HCT116 (cell line): ENCODE data around the gene RNASE9. TPM values are rescaled to one million over a fixed set of nuclear protein-coding genes. Genes with fewer than 3 reads are reported as not detected.

Experiments used
- ATAC-seq: fragments of 200-7000 bp; cut with Tn5 transposase; 2 replicates; pipeline ENCODE4 v1.9.1; 2020; ENCODE audit warnings: mild to moderate bottlenecking, moderate library complexity
- BruUV-seq: library from RNA; stranded (reverse); fragments of 400-500 nt; replicated peaks from 2 replicates; lab custom pipeline; 2021; lab: Mats Ljungman, UMichigan
- CTCF ChIA-PET: fragments of 300-600 bp; sonication (Branson Sonifier 250); formaldehyde crosslinking; loops from one replicate; lab custom pipeline; 2021; ENCODE audit warnings: antibody characterized with exemption; lab: Charles Lee
- POLR2A ChIA-PET: fragments of 300-600, 350-600 bp; sonication (Branson Sonifier 250); formaldehyde crosslinking; loops from one replicate; lab custom pipeline; 2021; ENCODE audit warnings: antibody characterized with exemption; lab: Charles Lee
- RAD21 ChIA-PET, 2 experiments: fragments of 300-600 bp; sonication (Branson Sonifier 250); formaldehyde crosslinking; loops; one replicate each; lab custom pipeline; 2023; ENCODE audit warnings: low total read pairs in 2 of 2; ENCODE audit not compliant: uncharacterized antibody in 2 of 2, unreplicated experiment in 2 of 2, low non-redundant PET in 1 of 2; lab: Charles Lee
- DNase-seq: peaks from one replicate; pipeline ENCODE4 v3.0.0-alpha.2; 2010; ENCODE audit warnings: low read depth, low spot score
- H2AFZ ChIP-seq: fragments of 200-600 bp; shearing (Covaris generic), sonication (generic); 2 replicates; pipeline ENCODE4 v1.6.1; 2017; ENCODE audit warnings: low read depth, mixed run types, mixed read lengths, antibody characterized with exemption, low read length; ENCODE audit not compliant: poor library complexity, severe bottlenecking
- H3K27ac ChIP-seq: 2 replicates; pipeline ENCODE4 v1.5.1; 2012; ENCODE audit warnings: low read depth, low read length
- H3K27me3 ChIP-seq: fragments of 200-600 bp; sonication (generic); 2 replicates; pipeline ENCODE4 v1.6.1; 2016; ENCODE audit warnings: mixed run types, low read length, mixed read lengths; ENCODE audit not compliant: insufficient read depth
- H3K36me3 ChIP-seq, 2 experiments: fragments of 200-500 bp in 1 of 2; fragments of 200-600 bp in 1 of 2; sonication (Bioruptor generic) in 1 of 2; sonication (generic) in 1 of 2; 2 replicates each; pipeline versions ENCODE4 v1.5.1 to v1.6.1; 2014 to 2016; ENCODE audit warnings: low read length in 2 of 2, inconsistent platforms in 1 of 2, mixed read lengths in 1 of 2, mixed run types in 1 of 2; ENCODE audit not compliant: insufficient read depth in 2 of 2, control insufficient read depth in 1 of 2
- H3K4me1 ChIP-seq, 2 experiments: fragments of 200-600 bp in 1 of 2; sonication (generic) in 1 of 2; 2 replicates each; pipeline versions ENCODE4 v1.5.1 to v1.6.1; 2012 to 2017; ENCODE audit warnings: low read length in 2 of 2, inconsistent platforms in 1 of 2, mild to moderate bottlenecking in 1 of 2, mixed read lengths in 1 of 2, mixed run types in 1 of 2, moderate library complexity in 1 of 2; ENCODE audit not compliant: insufficient read depth in 2 of 2, control insufficient read depth in 1 of 2
- H3K4me2 ChIP-seq: fragments of 200-600 bp; sonication (generic); 2 replicates; pipeline ENCODE4 v1.6.1; 2017; ENCODE audit warnings: mixed run types, low read length, mixed read lengths
- H3K4me3 ChIP-seq, 2 experiments: fragments of 200-600 bp in 1 of 2; sonication (generic) in 1 of 2; replicated peaks in 1 of 2; 2 replicates each; pipeline ENCODE4 v1.5.1; 2011 to 2016; ENCODE audit warnings: low read length in 2 of 2, control low read depth in 1 of 2, low read depth in 1 of 2, mild to moderate bottlenecking in 1 of 2, mixed read lengths in 1 of 2, mixed run types in 1 of 2
- H3K79me2 ChIP-seq: fragments of 200-600 bp; sonication (generic); 2 replicates; pipeline ENCODE4 v1.6.1; 2017; ENCODE audit warnings: mild to moderate bottlenecking, mixed run types, low read length, moderate library complexity, mixed read lengths; ENCODE audit not compliant: insufficient read depth
- H3K9ac ChIP-seq: fragments of 200-600 bp; sonication (generic); 2 replicates; pipeline ENCODE4 v1.6.1; 2016; ENCODE audit warnings: low read length, mixed read lengths
- H3K9me2 ChIP-seq: fragments of 200-600 bp; sonication (generic), shearing (Covaris generic); 2 replicates; pipeline ENCODE4 v1.6.1; 2017; ENCODE audit warnings: mixed run types, mild to moderate bottlenecking, moderate library complexity; ENCODE audit not compliant: insufficient read depth
- H3K9me3 ChIP-seq, 2 experiments: fragments of 200-500 bp in 1 of 2; fragments of 200-600 bp in 1 of 2; sonication (Bioruptor generic) in 1 of 2; sonication (generic) in 1 of 2; 2 replicates each; pipeline ENCODE4 v1.6.1; 2014 to 2017; ENCODE audit warnings: low read length in 2 of 2, mixed read lengths in 2 of 2, inconsistent platforms in 1 of 2, low read depth in 1 of 2, mild to moderate bottlenecking in 1 of 2, mixed run types in 1 of 2, moderate library complexity in 1 of 2; ENCODE audit not compliant: control insufficient read depth in 1 of 2, insufficient read depth in 1 of 2
- H4K20me1 ChIP-seq: fragments of 200-600 bp; sonication (generic), shearing (Covaris generic); 2 replicates; pipeline ENCODE4 v1.6.1; 2017; ENCODE audit warnings: mixed run types, mild to moderate bottlenecking, moderate library complexity; ENCODE audit not compliant: insufficient read depth
- CEBPB ChIP-seq: IDR thresholded peaks from 2 replicates; pipeline ENCODE4 v1.6.1; 2012; ENCODE audit warnings: low read depth
- ELF1 ChIP-seq: IDR thresholded peaks from 2 replicates; pipeline ENCODE4 v1.6.1; 2012; ENCODE audit warnings: low read depth, borderline replicate concordance
- EZH2phosphoT487 ChIP-seq: fragments of 200-600 bp; IDR thresholded peaks from 2 replicates; pipeline ENCODE4 v1.6.1; 2018; ENCODE audit warnings: antibody characterized with exemption, borderline replicate concordance
- FOSL1 ChIP-seq: IDR thresholded peaks from 2 replicates; pipeline ENCODE4 v1.6.1; 2012; ENCODE audit warnings: low read depth
- JUND ChIP-seq: IDR thresholded peaks from 2 replicates; pipeline ENCODE4 v1.6.1; 2012
- RAD21 ChIP-seq: IDR thresholded peaks from 2 replicates; pipeline ENCODE4 v1.6.1; 2012; ENCODE audit warnings: low read depth, mild to moderate bottlenecking
- SIN3A ChIP-seq: IDR thresholded peaks from 2 replicates; pipeline ENCODE4 v1.6.1; 2012; ENCODE audit warnings: low read depth
- SRF ChIP-seq: IDR thresholded peaks from 2 replicates; pipeline ENCODE4 v1.6.1; 2012; ENCODE audit warnings: low read depth
- TCF7L2 ChIP-seq: IDR thresholded peaks from 2 replicates; pipeline ENCODE4 v1.7.0; 2011; ENCODE audit warnings: borderline replicate concordance, inconsistent platforms; ENCODE audit not compliant: insufficient read depth, insufficient read length; ENCODE audit errors: extremely low read depth
- YY1 ChIP-seq: IDR thresholded peaks from 2 replicates; pipeline ENCODE4 v1.6.1; 2011; ENCODE audit warnings: low read length, low read depth, moderate library complexity, mild to moderate bottlenecking; ENCODE audit not compliant: insufficient replicate concordance; ENCODE audit errors: extremely low read depth
- ZFX ChIP-seq: fragments of 450-650 bp; IDR thresholded peaks from 2 replicates; pipeline ENCODE4 v1.6.1; 2017
- ZNF274 ChIP-seq: fragments of 200-500 bp; sonication (Bioruptor generic); IDR thresholded peaks from 2 replicates; pipeline ENCODE4 v1.6.1; 2014; ENCODE audit warnings: mild to moderate bottlenecking, low read depth, low read length, inconsistent platforms
- intact Hi-C: fragments of 100-400 bp; cut with micrococcal nuclease; formaldehyde crosslinking; loops from 2 replicates; pipeline ENCODE4 v1.10.0; 2022
- total RNA-seq: library from RNA; stranded (reverse); gene quantifications from one replicate; pipeline ENCODE4 v1.2.1, GENCODE V29; 2021; ENCODE audit not compliant: unreplicated experiment
- TF ChIP-seq, protein P1 (sequence below): IDR thresholded peaks from 2 replicates; pipeline ENCODE4 v1.6.1; 2011; ENCODE audit warnings: mild to moderate bottlenecking, low read length, moderate library complexity; ENCODE audit not compliant: insufficient replicate concordance; ENCODE audit errors: extremely low read depth
- TF ChIP-seq, protein P2 (sequence below): IDR thresholded peaks from 2 replicates; pipeline ENCODE4 v1.6.1; 2012; ENCODE audit warnings: low read depth

RNASE9 gene
- total RNA-seq, 1 experiment from 2014 or later: not detected

DNA sequence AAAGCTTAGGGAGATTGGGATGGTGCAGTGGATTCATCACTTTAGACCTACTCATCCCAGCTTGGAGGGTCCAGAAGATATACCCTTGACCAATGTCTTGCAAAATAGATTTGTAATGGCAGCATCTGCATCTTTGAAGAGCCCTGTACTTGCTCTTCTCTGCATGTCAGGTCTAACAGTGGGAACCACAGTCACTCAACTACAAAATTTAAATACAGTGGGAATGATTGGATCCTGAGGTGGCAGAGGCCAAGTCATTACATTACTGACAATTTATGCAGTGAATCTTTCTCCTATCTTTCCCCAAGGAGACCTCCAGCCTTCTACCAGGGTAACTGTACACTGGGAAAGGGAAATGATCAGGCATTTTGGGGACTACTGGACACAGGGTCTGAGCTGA, 8.2 kb upstream of the RNASE9 start:
- no peaks in the 10 kb centered on the region for H3K79me2 ChIP-seq
- no peak overlapping the region for H3K4me2 ChIP-seq
- no peaks in the 10 kb centered on the region for H3K4me1 ChIP-seq
- H3K27ac ChIP-seq: no peak overlapping the region
- no peak overlapping the region for H3K9ac ChIP-seq
- H3K27me3 ChIP-seq: no peaks in the 10 kb centered on the region
- TF ChIP-seq CEBPB (no peak), TCF7L2 (no peak), EZH2phosphoT487 (no peak)
- ChIA-PET POLR2A (no interaction called here), RAD21 (no interaction called here), CTCF (no interaction called here)
- no peaks in the 10 kb centered on the region for H3K9me3 ChIP-seq
- no peak overlapping the region for H3K4me3 ChIP-seq
- intact Hi-C loops: no loop called here
- H2AFZ ChIP-seq: no peak overlapping the region
- DNase-seq: no peak
- H3K36me3 ChIP-seq: no peaks in the 10 kb centered on the region
- no peaks in the 10 kb centered on the region for H4K20me1 ChIP-seq
- no TSS peak for BruUV-seq
- no peak for ATAC-seq
- no peaks in the 10 kb centered on the region for H3K9me2 ChIP-seq

DNA sequence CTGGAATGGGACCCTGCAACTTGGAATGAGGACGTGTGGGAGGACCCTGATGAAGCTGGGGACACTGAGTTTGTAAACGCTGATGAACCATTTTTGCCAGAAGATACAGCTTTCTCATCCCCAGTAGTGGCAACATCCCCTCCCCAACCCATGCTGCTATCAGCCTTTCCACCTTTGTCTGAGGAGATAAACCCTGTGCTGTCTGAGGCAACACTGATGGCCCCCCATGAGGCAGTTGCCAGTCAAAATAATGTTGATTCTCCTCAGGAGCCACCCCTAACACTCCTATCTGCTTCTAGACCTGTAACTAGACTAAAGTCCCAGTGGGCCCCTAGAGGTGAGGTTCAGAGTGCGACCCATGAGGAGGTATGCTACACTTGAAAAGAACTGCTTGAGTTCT, 7.5 kb upstream of the RNASE9 start:
- POLR2A ChIA-PET: no interaction called here
- no peak overlapping the region for H3K4me3 ChIP-seq
- no peaks in the 10 kb centered on the region for H3K4me1 ChIP-seq
- H4K20me1 ChIP-seq: no peaks in the 10 kb centered on the region
- intact Hi-C loops: no loop called here
- H3K9me3 ChIP-seq: no peaks in the 10 kb centered on the region
- H3K9me2 ChIP-seq: no peaks in the 10 kb centered on the region
- CTCF ChIA-PET: no interaction called here
- no peak overlapping the region for H3K27ac ChIP-seq
- BruUV-seq: no TSS peak
- no peak overlapping the region for H3K4me2 ChIP-seq
- H3K9ac ChIP-seq: no peak overlapping the region
- no peak for ATAC-seq
- DNase-seq: no peak
- H3K79me2 ChIP-seq: no peaks in the 10 kb centered on the region
- no peaks in the 10 kb centered on the region for H3K36me3 ChIP-seq
- RAD21 ChIA-PET: no interaction called here
- H3K27me3 ChIP-seq: no peaks in the 10 kb centered on the region
- no peak overlapping the region for H2AFZ ChIP-seq
- TF ChIP-seq YY1 (no peak), SRF (no peak), SIN3A (no peak), CEBPB (no peak), JUND (no peak), RAD21 (no peak), EZH2phosphoT487 (no peak), ZFX (no peak), FOSL1 (no peak), TCF7L2 (no peak), ZNF274 (no peak), ELF1 (no peak)
- TF ChIP-seq, protein P1, sequence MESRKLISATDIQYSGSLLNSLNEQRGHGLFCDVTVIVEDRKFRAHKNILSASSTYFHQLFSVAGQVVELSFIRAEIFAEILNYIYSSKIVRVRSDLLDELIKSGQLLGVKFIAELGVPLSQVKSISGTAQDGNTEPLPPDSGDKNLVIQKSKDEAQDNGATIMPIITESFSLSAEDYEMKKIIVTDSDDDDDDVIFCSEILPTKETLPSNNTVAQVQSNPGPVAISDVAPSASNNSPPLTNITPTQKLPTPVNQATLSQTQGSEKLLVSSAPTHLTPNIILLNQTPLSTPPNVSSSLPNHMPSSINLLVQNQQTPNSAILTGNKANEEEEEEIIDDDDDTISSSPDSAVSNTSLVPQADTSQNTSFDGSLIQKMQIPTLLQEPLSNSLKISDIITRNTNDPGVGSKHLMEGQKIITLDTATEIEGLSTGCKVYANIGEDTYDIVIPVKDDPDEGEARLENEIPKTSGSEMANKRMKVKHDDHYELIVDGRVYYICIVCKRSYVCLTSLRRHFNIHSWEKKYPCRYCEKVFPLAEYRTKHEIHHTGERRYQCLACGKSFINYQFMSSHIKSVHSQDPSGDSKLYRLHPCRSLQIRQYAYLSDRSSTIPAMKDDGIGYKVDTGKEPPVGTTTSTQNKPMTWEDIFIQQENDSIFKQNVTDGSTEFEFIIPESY: no peak
- TF ChIP-seq, protein P2, sequence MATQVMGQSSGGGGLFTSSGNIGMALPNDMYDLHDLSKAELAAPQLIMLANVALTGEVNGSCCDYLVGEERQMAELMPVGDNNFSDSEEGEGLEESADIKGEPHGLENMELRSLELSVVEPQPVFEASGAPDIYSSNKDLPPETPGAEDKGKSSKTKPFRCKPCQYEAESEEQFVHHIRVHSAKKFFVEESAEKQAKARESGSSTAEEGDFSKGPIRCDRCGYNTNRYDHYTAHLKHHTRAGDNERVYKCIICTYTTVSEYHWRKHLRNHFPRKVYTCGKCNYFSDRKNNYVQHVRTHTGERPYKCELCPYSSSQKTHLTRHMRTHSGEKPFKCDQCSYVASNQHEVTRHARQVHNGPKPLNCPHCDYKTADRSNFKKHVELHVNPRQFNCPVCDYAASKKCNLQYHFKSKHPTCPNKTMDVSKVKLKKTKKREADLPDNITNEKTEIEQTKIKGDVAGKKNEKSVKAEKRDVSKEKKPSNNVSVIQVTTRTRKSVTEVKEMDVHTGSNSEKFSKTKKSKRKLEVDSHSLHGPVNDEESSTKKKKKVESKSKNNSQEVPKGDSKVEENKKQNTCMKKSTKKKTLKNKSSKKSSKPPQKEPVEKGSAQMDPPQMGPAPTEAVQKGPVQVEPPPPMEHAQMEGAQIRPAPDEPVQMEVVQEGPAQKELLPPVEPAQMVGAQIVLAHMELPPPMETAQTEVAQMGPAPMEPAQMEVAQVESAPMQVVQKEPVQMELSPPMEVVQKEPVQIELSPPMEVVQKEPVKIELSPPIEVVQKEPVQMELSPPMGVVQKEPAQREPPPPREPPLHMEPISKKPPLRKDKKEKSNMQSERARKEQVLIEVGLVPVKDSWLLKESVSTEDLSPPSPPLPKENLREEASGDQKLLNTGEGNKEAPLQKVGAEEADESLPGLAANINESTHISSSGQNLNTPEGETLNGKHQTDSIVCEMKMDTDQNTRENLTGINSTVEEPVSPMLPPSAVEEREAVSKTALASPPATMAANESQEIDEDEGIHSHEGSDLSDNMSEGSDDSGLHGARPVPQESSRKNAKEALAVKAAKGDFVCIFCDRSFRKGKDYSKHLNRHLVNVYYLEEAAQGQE: no peak
